Keratinocyte (primary cell): ENCODE results near the gene SEPTIN5. TPM values are rescaled to one million over a fixed set of nuclear protein-coding genes. Genes with fewer than 3 reads are reported as not detected.
"Not testable (repeated sequence)": the region's sequence is repeated elsewhere in the genome, so short reads cannot be mapped to it uniquely, and the experiment has no call there.

Source experiments
- DNase-seq: peaks from one replicate; pipeline ENCODE4 v3.0.0-alpha.2; 2011; ENCODE audit warnings: low read depth, missing footprints, low spot score
- FAIRE-seq: peaks from 2 replicates; lab custom pipeline; 2011; peaks lifted over from hg19 to GRCh38; lab: Jason Lieb, UNC
- H2AFZ ChIP-seq: 2 replicates; pipeline ENCODE4 v1.6.0; 2012; ENCODE audit warnings: low read length, control low read depth, inconsistent platforms; ENCODE audit not compliant: control insufficient read depth
- H3K27ac ChIP-seq: 2 replicates; pipeline ENCODE4 v1.5.1; 2011; ENCODE audit warnings: low read length; ENCODE audit not compliant: control insufficient read depth, insufficient read depth
- H3K27me3 ChIP-seq: 3 replicates; pipeline ENCODE4 v1.6.0; 2011; ENCODE audit warnings: low read length; ENCODE audit not compliant: control insufficient read depth, insufficient read depth; ENCODE audit errors: extremely low read depth
- H3K36me3 ChIP-seq, 2 experiments: 2 replicates in 1 of 2; 3 replicates in 1 of 2; pipeline ENCODE4 v1.5.1; 2011; ENCODE audit warnings: low read length in 2 of 2, mild to moderate bottlenecking in 1 of 2; ENCODE audit not compliant: control insufficient read depth in 2 of 2, insufficient read depth in 2 of 2; ENCODE audit errors: extremely low read depth in 1 of 2
- H3K4me1 ChIP-seq: 3 replicates; pipeline ENCODE4 v1.5.1; 2011; ENCODE audit warnings: low read length; ENCODE audit not compliant: control insufficient read depth, insufficient read depth; ENCODE audit errors: extremely low read depth
- H3K4me2 ChIP-seq: 3 replicates; pipeline ENCODE4 v1.6.0; 2011; ENCODE audit warnings: low read depth, low read length; ENCODE audit not compliant: control insufficient read depth, insufficient read depth; ENCODE audit errors: extremely low read depth
- H3K4me3 ChIP-seq, 3 experiments: fragments of 200-600 bp in 1 of 3; sonication (generic) in 1 of 3; 2 replicates in 2 of 3; 3 replicates in 1 of 3; pipeline ENCODE4 v1.5.1; 2011 to 2016; ENCODE audit warnings: low read length in 3 of 3, mild to moderate bottlenecking in 3 of 3, control low read depth in 2 of 3, inconsistent platforms in 1 of 3, low read depth in 1 of 3, mixed read lengths in 1 of 3, mixed run types in 1 of 3, moderate library complexity in 1 of 3; ENCODE audit not compliant: control insufficient read depth in 2 of 3, insufficient read depth in 2 of 3; ENCODE audit errors: extremely low read depth in 1 of 3
- H3K79me2 ChIP-seq: 2 replicates; pipeline ENCODE4 v1.6.0; 2012; ENCODE audit warnings: low read length; ENCODE audit not compliant: control insufficient read depth, insufficient read depth
- H3K9ac ChIP-seq: 3 replicates; pipeline ENCODE4 v1.6.0; 2011; ENCODE audit warnings: low read length; ENCODE audit not compliant: control insufficient read depth, insufficient read depth; ENCODE audit errors: extremely low read depth
- H3K9me1 ChIP-seq: 3 replicates; pipeline ENCODE4 v1.6.0; 2011; ENCODE audit warnings: low read length; ENCODE audit not compliant: control insufficient read depth, insufficient read depth; ENCODE audit errors: extremely low read depth
- H3K9me3 ChIP-seq: 2 replicates; pipeline ENCODE4 v1.5.1; 2012; ENCODE audit warnings: low read depth, low read length; ENCODE audit not compliant: control insufficient read depth
- H4K20me1 ChIP-seq: 3 replicates; pipeline ENCODE4 v1.6.0; 2011; ENCODE audit warnings: low read length; ENCODE audit not compliant: control insufficient read depth, insufficient read depth; ENCODE audit errors: extremely low read depth
- EZH2 ChIP-seq: IDR thresholded peaks from one replicate; pipeline ENCODE4 v1.6.1; 2012; ENCODE audit warnings: inconsistent platforms, mild to moderate bottlenecking, low read length, moderate library complexity
- dilution Hi-C: fragments of 300-500 bp; cut with MboI; formaldehyde crosslinking; loops from one replicate; pipeline ENCODE4 v1.7.0; 2020; ENCODE audit warnings: low sequenced_read_pairs; ENCODE audit not compliant: extremely low pct_ligation_motif_present
- polyA plus RNA-seq, 5 experiments: library from polyadenylated mRNA; depleted of rRNA in 3 of 5; stranded (reverse) in 3 of 5; stranded (forward) in 1 of 5; unstranded in 1 of 5; fragments of >200 nt; gene quantifications; 1 replicate in 1 of 5; 2 replicates in 3 of 5; 3 replicates in 1 of 5; pipeline versions ENCODE4 v1.2.1 to v1.2.3, GENCODE V29; 2011 to 2012; ENCODE audit warnings: missing spikeins in 2 of 5, low read depth in 1 of 5, low replicate concordance in 1 of 5
- TF ChIP-seq, protein P1 (sequence below), 3 experiments: IDR thresholded peaks in 1 of 3; conservative IDR thresholded peaks in 1 of 3; optimal IDR thresholded peaks in 1 of 3; 2 replicates in 2 of 3; 3 replicates in 1 of 3; pipeline versions ENCODE3 to v1.5.1; 2011; ENCODE audit warnings: low read length in 3 of 3, mild to moderate bottlenecking in 3 of 3, moderate library complexity in 2 of 3, control low read depth in 1 of 3, inconsistent platforms in 1 of 3; ENCODE audit not compliant: insufficient read depth in 2 of 3; ENCODE audit errors: extremely low read depth in 1 of 3

The SEPTIN5 gene
- polyA plus RNA-seq, 1 donor (not counting 4 experiments of a cell fraction or from before 2014, with no cell fraction given): 2.2 TPM

- H3K9ac ChIP-seq: no peak overlapping the region
- no peaks in the 10 kb centered on the region for H3K36me3 ChIP-seq
- no peaks in the 10 kb centered on the region for H3K4me1 ChIP-seq
- FAIRE-seq: no peak
- H3K4me2 ChIP-seq: no peak overlapping the region
- no peaks in the 10 kb centered on the region for H3K9me1 ChIP-seq
- no peak for TF ChIP-seq EZH2
- TF ChIP-seq, protein P1, sequence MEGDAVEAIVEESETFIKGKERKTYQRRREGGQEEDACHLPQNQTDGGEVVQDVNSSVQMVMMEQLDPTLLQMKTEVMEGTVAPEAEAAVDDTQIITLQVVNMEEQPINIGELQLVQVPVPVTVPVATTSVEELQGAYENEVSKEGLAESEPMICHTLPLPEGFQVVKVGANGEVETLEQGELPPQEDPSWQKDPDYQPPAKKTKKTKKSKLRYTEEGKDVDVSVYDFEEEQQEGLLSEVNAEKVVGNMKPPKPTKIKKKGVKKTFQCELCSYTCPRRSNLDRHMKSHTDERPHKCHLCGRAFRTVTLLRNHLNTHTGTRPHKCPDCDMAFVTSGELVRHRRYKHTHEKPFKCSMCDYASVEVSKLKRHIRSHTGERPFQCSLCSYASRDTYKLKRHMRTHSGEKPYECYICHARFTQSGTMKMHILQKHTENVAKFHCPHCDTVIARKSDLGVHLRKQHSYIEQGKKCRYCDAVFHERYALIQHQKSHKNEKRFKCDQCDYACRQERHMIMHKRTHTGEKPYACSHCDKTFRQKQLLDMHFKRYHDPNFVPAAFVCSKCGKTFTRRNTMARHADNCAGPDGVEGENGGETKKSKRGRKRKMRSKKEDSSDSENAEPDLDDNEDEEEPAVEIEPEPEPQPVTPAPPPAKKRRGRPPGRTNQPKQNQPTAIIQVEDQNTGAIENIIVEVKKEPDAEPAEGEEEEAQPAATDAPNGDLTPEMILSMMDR (optimal IDR thresholded peaks at IDR 0.05 in 1 of 3, IDR thresholded peaks at IDR 0.05 in 1 of 3, conservative IDR thresholded peaks at IDR 0.05 in 1 of 3; ENCODE audit: extremely low read depth in 1 of 3, insufficient read depth in 2 of 3, low read length in 3 of 3): no peak
- dilution Hi-C loops: no loop called here
- H3K9me3 ChIP-seq: no peaks in the 10 kb centered on the region
- H2AFZ ChIP-seq: no peak overlapping the region
- no peak for DNase-seq
- H3K27ac ChIP-seq: no peak overlapping the region
- H3K4me3 ChIP-seq: no peak overlapping the region
- H4K20me1 ChIP-seq: no peaks in the 10 kb centered on the region
- H3K79me2 ChIP-seq: no peaks in the 10 kb centered on the region
- peaks cover 14% of the 10 kb centered on the region for H3K27me3 ChIP-seq
Observed at GRCh38 chr22:19675428-19675827, 38.9 kb upstream of the SEPTIN5 start.

GRCh38 chr22:19676437-19676836 lies 37.9 kb upstream of the SEPTIN5 start:
- DNase-seq: not testable (repeated sequence)

DNA sequence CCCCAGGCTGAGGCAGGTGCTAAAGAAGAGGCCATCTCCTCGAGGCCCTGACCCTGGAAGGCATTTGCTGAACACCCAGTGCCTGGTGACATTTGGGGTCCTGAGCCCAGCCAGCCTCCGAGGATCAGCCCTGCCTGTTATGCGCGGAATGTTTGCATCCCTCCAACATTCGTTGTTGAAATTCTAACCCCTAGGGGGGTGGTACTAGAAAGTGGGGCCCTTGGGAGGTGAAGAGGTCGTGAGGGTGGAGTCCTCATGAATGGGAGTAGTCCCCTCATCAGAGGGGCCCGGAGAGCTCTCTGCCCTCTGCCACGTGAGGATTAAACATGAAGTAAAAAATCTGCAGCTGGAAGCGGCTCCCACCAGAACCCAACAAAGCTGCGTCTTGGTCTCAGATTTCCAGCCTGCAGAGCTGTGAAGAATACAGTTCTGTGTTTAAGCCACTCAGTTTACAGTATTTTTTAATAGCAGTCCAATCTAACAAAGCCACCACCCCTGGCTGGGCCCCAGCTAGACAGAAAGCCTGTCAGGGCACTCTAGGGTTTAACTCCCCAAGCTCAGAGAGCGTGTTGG lies 35.3 kb upstream of the SEPTIN5 start:
- dilution Hi-C loops: no loop called here
- Histone ChIP-seq H2AFZ (no peak overlapping the region), H4K20me1 (no peaks in the 10 kb centered on the region), H3K27ac (no peak overlapping the region), H3K9me3 (no peaks in the 10 kb centered on the region), H3K9ac (no peak overlapping the region), H3K4me3 (no peak overlapping the region), H3K4me1 (no peaks in the 10 kb centered on the region), H3K27me3 (peaks cover 10% of the 10 kb centered on the region), H3K4me2 (no peak overlapping the region), H3K9me1 (no peaks in the 10 kb centered on the region), H3K36me3 (no peaks in the 10 kb centered on the region), H3K79me2 (no peaks in the 10 kb centered on the region)
- FAIRE-seq: no peak
- no peak for DNase-seq
- no peak for TF ChIP-seq EZH2

More at GRCh38 chr22:19676437-19676836, 37.9 kb upstream of the SEPTIN5 start:
- H3K27me3 ChIP-seq: peaks cover 15% of the 10 kb centered on the region
- H3K9me1 ChIP-seq, FAIRE-seq, H3K79me2 ChIP-seq, H3K4me2 ChIP-seq, H2AFZ ChIP-seq, H3K9me3 ChIP-seq, H4K20me1 ChIP-seq, dilution Hi-C loops, H3K4me3 ChIP-seq, H3K27ac ChIP-seq, H3K36me3 ChIP-seq, H3K9ac ChIP-seq, H3K4me1 ChIP-seq: not testable (repeated sequence)
